T-helper 2 cell treated with Interferon-gamma antibody and Interleukin-4, amounts not matched to agents 5 μg/mL and 100 μg/mL, for 36 hours (primary cell): ENCODE results near the gene DOK1.

ENCODE experiments used
- DNase-seq: peaks from one replicate; pipeline ENCODE4 v3.0.0; 2021; ENCODE audit warnings: low spot score
- H3K27ac Mint-ChIP-seq: one replicate; pipeline ENCODE4 v1.8.0; 2021; ENCODE audit warnings: mild to moderate bottlenecking, mixed read lengths
- H3K27me3 Mint-ChIP-seq: one replicate; pipeline ENCODE4 v1.8.0; 2021; ENCODE audit warnings: low read depth, mixed read lengths
- H3K36me3 Mint-ChIP-seq: one replicate; pipeline ENCODE4 v1.8.0; 2021; ENCODE audit warnings: low read depth, mixed read lengths
- H3K4me1 Mint-ChIP-seq: one replicate; pipeline ENCODE4 v1.8.0; 2021; ENCODE audit warnings: low read depth, mixed read lengths
- H3K4me3 Mint-ChIP-seq: one replicate; pipeline ENCODE4 v1.8.0; 2022; ENCODE audit warnings: mild to moderate bottlenecking, moderate library complexity, mixed read lengths
- H3K9me3 Mint-ChIP-seq: one replicate; pipeline ENCODE4 v1.8.0; 2021; ENCODE audit warnings: mixed read lengths

DOK1 gene

DNA sequence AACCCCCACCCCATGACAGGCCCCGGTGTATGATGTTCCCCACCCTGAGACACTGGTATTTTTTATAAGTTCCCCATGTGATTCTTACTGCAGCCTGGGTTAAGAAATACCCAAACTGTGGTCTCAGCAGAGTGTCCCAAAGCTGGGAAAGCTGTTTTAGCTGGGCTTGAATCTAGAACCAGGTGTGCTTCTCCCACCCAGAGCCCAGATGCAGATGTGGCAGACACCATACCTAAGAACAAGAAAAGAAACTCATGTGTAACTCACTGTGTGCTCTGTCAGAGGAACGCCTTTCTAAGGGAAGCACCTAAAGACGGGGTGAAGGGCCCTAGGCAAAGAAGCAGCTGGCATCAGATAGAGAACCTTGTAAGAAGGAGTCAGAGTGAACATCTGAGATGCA lies 23.9 kb downstream of the DOK1 start:
- Mint-ChIP-seq H3K27ac (peak overlapping the region; percentile 53), H3K4me1 (peaks cover 59% of the 10 kb centered on the region), H3K9me3 (peaks cover 6% of the 10 kb centered on the region), H3K4me3 (no peak overlapping the region), H3K36me3 (no peaks in the 10 kb centered on the region), H3K27me3 (no peaks in the 10 kb centered on the region)
- DNase-seq, result no peak

DNA sequence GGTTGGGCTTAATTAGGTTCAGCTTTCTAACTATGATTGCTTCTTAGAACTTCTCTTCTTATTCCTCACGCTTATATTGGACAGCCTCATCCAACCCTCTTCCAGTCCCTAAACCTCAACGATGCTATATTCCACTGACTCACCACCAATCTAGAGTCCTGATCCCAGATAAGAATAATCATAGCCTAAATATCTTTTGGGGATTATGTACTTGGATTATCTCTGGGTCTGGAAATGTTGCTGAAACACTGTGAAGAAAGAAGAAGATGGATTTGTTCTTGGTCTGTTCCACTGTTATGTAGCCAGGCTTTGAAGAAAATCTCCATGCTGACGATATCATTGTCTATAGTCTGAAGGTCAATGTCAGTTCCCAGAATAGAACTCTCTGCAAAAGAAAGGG lies 26.9 kb downstream of the DOK1 start:
- no peak for DNase-seq
- no peaks in the 10 kb centered on the region for H3K9me3 Mint-ChIP-seq
- H3K36me3 Mint-ChIP-seq, result no peaks in the 10 kb centered on the region
- H3K27ac Mint-ChIP-seq, result no peak overlapping the region
- no peak overlapping the region for H3K4me3 Mint-ChIP-seq
- H3K4me1 Mint-ChIP-seq, result peaks cover 61% of the 10 kb centered on the region
- no peaks in the 10 kb centered on the region for H3K27me3 Mint-ChIP-seq

DNA sequence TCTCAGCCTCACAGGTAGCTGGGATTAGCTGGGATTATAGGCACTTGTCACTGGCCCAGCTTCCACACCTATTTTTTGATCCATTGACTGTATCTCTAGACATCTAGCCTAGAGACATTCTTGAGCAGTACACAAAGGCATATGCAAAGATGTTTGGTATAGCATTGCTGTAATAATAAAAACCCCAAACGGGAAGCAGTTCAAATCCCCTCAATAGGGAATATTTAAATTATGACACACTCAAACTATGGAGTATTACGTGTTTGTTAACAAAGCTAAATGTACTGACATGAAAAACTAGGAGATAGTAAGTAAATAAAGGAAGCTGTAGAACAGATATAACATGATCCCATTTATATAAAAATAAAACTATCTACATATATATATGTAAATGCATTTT lies 27.7 kb downstream of the DOK1 start:
- no peak for DNase-seq
- no peak overlapping the region for H3K27ac Mint-ChIP-seq
- no peaks in the 10 kb centered on the region for H3K27me3 Mint-ChIP-seq
- peaks cover 55% of the 10 kb centered on the region for H3K4me1 Mint-ChIP-seq
- H3K36me3 Mint-ChIP-seq, result no peaks in the 10 kb centered on the region
- H3K9me3 Mint-ChIP-seq, result no peaks in the 10 kb centered on the region
- no peak overlapping the region for H3K4me3 Mint-ChIP-seq

DNA sequence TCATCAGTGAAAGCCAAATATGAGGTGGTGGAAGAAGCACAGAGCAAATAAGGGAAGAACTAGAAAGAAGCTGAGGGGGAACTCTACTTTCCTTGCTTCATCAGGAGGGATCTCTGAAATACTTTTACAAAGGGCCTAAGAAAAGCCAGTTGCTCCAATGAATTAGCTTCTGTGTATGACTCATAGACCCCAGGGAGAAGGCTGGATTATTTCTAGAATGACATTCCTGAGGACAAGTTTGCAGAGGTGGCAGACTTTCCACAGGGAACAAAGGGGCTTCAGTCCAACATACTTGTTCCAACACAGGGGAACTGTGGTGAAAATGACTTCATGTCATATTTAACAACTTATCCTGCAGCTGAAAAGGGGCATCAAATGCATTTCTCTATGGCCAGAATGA lies 29.0 kb downstream of the DOK1 start:
- Mint-ChIP-seq H3K4me3 (no peak overlapping the region), H3K27me3 (no peaks in the 10 kb centered on the region), H3K27ac (no peak overlapping the region), H3K4me1 (peaks cover 47% of the 10 kb centered on the region), H3K9me3 (no peaks in the 10 kb centered on the region), H3K36me3 (no peaks in the 10 kb centered on the region)
- DNase-seq, result no peak

DNA sequence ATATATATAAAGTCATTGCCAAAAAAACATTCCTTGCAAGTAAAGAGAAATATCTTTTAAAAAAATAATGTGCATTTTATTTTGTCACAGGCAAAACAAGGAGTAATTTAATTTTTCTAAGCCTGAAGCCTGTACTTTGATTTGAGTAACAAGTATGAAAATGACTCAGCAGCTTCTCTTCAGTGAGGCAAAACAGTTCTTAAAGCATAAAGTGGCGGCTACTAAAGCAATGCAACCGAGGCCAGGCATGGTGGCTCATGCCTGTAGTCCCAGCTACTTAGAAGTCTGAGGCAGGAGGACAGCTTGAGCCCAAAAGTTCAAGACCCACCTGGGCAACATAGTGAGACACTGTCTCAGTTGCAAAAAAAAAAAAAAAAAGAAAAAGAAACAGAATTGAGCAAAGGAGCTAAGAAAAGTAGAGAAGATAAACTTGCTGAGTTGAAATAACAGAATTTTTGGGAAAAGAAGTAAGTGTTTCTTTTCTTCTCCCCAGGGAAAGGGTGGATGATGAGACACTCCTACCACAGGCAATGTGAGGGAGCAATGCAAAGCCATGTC lies 29.6 kb downstream of the DOK1 start:
- Mint-ChIP-seq H3K4me1 (peaks cover 40% of the 10 kb centered on the region), H3K27me3 (peaks cover 5% of the 10 kb centered on the region), H3K36me3 (no peaks in the 10 kb centered on the region), H3K9me3 (no peaks in the 10 kb centered on the region), H3K4me3 (peak overlapping the region; percentile 61), H3K27ac (peak overlapping the region; percentile 77)
- DNase-seq, result peak; percentile 43

DNA sequence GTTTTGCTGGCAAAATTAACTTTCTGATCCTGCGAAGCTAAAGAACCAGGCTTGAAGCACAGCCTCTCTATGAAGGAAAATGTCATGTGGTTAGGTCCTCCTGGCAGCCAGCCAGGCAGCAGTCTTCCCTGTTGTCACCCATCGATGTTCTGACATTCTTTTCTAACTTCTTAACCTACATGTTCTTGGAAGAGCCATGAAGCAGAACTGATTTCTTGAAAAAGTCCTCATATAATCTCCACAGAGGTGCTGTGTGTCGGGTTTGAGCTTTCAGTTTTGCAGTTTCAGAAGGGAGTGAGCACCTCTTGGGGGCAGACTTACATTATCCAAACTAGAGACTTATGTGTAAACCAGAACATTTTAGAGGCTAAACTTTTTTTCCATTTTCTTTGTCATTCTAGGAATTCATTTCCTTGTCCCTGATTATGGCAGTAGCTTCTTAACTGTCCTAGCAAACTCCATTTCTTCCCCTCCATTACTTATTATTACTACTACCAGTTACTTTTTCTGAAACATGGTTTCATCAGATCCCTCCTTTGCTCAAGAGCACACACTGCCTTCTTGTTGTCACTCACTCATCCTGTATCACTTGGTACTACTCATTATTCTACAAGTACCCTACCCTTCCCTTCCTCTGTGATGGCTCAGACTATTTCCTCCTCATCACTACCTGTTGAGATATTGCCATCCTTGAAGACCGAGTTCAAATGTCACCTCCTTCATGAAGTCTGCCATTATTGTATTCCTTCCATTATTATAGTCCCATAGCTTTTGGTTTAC lies 31.1 kb downstream of the DOK1 start:
- peaks cover 5% of the 10 kb centered on the region for H3K27me3 Mint-ChIP-seq
- peaks cover 33% of the 10 kb centered on the region for H3K4me1 Mint-ChIP-seq
- no peak for DNase-seq
- H3K9me3 Mint-ChIP-seq, result no peaks in the 10 kb centered on the region
- H3K36me3 Mint-ChIP-seq, result no peaks in the 10 kb centered on the region
- H3K4me3 Mint-ChIP-seq, result peak overlapping the region; percentile 70
- peak overlapping the region; percentile 60 for H3K27ac Mint-ChIP-seq

DNA sequence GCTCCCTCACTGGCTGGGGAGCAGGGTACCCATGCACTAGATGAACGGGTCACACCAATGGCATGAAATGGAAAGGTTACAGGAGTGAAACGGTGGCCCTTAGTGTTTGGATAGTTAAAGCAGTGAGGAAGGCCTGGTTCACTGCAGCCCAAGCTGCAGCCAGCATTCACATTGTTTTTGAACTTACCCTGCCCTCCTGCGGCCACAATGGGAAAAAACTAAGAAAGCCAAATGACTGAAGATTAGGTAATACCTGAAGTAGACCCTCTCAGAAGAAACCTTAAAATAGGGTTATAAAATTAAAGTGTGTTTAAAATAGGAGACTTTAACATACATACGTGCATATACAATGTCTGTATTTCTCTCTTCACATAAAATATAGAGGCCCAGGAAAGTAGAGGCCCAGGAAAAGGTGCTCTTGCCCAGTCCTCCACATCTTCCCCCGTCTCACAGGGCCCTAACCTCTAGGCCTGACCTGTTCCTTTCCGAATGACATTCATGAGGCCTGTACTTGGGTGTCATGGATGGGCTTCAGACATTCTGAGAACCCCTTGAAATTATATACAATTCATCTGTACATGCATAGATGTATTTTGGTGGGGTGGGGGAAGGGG lies 33.3 kb downstream of the DOK1 start:
- Mint-ChIP-seq H3K36me3 (no peaks in the 10 kb centered on the region), H3K4me3 (no peak overlapping the region), H3K27ac (peak overlapping the region; percentile 47), H3K27me3 (peaks cover 12% of the 10 kb centered on the region), H3K9me3 (no peaks in the 10 kb centered on the region), H3K4me1 (peaks cover 33% of the 10 kb centered on the region)
- peak; percentile 57 for DNase-seq

DNA sequence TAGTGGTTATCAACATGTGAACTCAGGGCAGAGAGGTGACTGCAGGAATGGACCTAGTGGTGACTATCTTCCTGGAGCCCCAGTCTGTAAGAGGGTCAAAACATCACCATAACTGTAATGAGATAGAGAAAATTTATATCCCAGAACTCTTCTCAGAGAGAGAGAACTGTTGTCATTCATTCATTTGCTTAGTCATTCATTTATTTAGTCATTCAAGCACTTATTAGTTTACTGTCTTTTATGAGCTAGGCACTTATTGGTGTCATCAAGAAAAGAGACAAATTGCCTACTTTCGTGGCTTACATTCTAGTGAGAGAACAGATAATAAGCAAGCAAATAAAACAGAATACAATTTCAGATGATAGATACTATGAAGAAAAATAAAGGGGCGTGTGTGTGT lies 34.1 kb downstream of the DOK1 start:
- peaks cover 29% of the 10 kb centered on the region for H3K4me1 Mint-ChIP-seq
- no peak overlapping the region for H3K4me3 Mint-ChIP-seq
- no peaks in the 10 kb centered on the region for H3K36me3 Mint-ChIP-seq
- no peak for DNase-seq
- H3K27me3 Mint-ChIP-seq, result peaks cover 17% of the 10 kb centered on the region
- no peaks in the 10 kb centered on the region for H3K9me3 Mint-ChIP-seq
- H3K27ac Mint-ChIP-seq, result no peak overlapping the region

DNA sequence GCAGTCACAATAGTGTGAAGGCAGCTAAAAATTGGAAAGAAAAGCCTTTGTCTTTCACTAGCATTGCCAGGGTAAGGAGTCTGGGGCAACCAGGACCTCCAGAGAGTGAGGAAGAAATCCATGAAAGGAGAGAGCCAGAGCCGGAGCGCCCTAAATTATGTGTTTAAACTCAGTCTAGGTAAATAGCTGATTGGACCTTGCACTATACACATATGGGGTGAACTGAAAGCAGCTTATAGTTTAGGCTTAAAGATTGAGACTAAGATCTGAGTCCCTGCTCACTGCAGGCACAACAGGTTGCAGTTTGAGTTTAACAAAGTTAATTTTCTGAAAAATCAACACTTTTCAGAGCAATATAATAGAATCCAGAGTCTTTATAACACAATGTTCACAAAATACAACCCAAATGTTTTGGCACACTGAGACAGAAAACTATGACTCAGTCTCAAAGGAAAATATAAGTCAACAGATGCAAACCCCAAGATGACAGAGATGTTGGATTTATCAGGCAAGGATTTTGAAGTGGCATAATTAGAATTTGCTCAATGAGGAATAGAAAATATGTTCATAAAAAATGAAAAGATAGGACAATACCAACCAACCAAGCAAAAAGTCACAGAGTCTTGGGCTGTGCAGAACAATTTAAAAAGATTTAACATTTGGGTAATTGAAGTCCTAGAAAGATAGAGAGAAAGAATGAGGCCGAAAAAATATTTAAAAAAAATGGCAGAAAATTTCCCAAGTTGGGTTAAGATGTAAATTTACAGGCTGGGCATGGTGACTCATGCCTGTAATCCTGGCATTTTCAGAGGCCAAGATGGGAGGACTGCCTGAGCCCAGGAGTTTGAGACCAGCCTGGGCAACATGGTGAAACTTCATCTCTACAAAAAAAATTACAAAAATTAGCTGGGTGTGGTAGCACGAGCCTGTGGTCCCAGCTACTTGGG lies 39.6 kb downstream of the DOK1 start:
- H3K27ac Mint-ChIP-seq, result no peak overlapping the region
- H3K27me3 Mint-ChIP-seq, result peaks cover 36% of the 10 kb centered on the region
- DNase-seq, result no peak
- H3K36me3 Mint-ChIP-seq, result no peaks in the 10 kb centered on the region
- no peak overlapping the region for H3K4me3 Mint-ChIP-seq
- H3K4me1 Mint-ChIP-seq, result no peaks in the 10 kb centered on the region
- H3K9me3 Mint-ChIP-seq, result no peaks in the 10 kb centered on the region

DNA sequence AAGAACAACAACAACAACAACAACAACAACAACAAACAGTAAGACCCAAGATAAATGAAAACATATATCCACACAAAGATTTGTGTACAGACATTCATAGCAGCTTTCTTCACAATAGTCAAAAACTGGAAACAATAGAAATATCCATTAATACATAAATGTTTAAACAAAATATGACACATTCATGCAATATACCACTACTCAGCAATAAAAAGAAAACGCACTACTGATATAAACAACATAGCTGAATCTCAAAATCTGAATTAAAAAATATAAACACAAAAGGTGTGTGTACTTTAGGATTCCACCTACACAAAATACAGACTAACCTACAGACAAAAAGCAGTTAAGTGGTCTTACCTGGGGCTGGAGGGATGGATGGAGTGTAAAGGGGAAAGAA lies 42.1 kb downstream of the DOK1 start:
- no peak for DNase-seq
- no peaks in the 10 kb centered on the region for H3K4me1 Mint-ChIP-seq
- H3K9me3 Mint-ChIP-seq, result no peaks in the 10 kb centered on the region
- H3K36me3 Mint-ChIP-seq, result no peaks in the 10 kb centered on the region
- no peak overlapping the region for H3K4me3 Mint-ChIP-seq
- H3K27ac Mint-ChIP-seq, result no peak overlapping the region
- H3K27me3 Mint-ChIP-seq, result peaks cover 40% of the 10 kb centered on the region

DNA sequence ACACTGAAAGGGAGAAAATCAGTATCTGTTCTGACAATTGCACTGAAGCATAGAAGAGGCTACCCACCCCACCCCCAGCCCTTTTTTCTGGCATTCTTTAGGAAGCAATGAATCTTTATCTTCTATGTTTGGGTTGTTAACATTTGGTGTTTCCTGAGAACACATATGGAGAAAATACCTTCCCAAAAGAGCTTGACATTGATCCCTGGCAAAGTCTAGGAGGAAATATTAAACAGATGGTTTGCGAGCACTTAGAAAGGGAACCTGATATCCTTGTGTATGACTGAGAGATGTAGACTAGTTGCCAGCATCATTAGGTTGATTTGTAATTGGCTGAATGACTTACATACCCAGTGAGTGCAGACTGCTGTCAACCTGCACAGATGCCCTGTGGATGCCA lies 42.9 kb downstream of the DOK1 start:
- Mint-ChIP-seq H3K36me3 (no peaks in the 10 kb centered on the region), H3K27me3 (peaks cover 45% of the 10 kb centered on the region), H3K27ac (no peak overlapping the region), H3K9me3 (no peaks in the 10 kb centered on the region), H3K4me3 (no peak overlapping the region), H3K4me1 (peaks cover under 1% of the 10 kb centered on the region)
- no peak for DNase-seq

DNA sequence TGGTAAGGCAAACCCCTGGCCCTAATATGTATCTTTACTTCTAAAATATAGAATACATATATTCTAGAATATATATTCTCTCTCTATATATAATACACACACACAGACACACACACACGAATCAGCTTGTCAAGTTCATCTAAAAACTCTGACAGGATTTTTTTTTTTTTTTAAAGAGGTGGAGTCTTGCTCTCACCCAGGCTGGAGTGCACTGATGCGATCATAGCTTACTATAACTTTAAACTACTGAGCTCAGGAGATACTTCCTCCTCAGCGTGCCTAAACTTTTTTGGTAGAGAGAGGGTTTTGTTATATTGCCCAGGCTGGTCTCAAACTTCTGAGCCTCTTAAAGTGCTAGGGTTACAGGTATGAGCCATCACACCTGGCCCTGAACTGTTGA lies 45.2 kb downstream of the DOK1 start:
- Mint-ChIP-seq H3K27me3 (peaks cover 47% of the 10 kb centered on the region), H3K4me1 (peaks cover 12% of the 10 kb centered on the region), H3K36me3 (no peaks in the 10 kb centered on the region), H3K4me3 (no peak overlapping the region), H3K27ac (no peak overlapping the region), H3K9me3 (no peaks in the 10 kb centered on the region)
- DNase-seq, result no peak

DNA sequence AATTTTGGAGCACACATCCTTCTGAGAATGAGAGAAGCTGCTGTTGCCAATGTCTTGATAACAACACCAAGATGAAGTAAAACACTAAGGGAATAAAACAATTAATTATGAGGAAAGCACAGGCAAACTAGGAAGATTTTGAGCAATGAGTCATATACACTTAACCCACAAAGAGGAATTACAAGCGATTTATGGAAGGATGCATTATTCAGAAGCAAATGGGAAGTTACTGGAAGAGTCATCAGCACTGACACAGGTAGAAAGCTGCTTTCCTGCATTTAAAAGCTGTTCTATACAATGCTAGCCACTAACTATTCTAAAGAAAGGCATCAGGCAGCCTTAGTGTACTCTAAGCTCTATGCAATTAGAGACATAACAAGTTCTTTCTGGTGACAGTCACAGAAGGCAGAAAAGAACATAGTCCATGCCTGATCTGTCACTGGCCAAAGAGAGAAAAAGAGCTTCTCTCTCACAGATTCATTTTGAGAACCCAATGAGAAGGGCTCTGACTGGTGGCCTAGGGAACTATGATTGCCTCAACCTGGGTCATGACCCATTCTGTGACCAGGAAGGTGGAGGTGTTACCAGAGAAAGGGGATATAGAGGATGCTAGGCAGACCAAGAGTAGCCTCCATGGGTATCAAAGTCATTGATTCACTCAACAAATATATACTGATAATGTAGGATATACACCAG lies 48.2 kb downstream of the DOK1 start:
- Mint-ChIP-seq H3K4me3 (no peak overlapping the region), H3K27ac (no peak overlapping the region), H3K9me3 (no peaks in the 10 kb centered on the region), H3K27me3 (peaks cover 36% of the 10 kb centered on the region), H3K4me1 (peaks cover 12% of the 10 kb centered on the region), H3K36me3 (no peaks in the 10 kb centered on the region)
- DNase-seq, result no peak
